Activated B cell treated with CpG ODN at 0.5 μM for 24 hours (primary cell): ENCODE data around the gene U2SURP. TPM values are rescaled to one million over a fixed set of nuclear protein-coding genes. Genes with fewer than 3 reads are reported as not detected.

Source experiments
- ATAC-seq: fragments of 200-7000 bp; cut with Tn5 transposase; one replicate; pipeline ENCODE4 v1.10.0; 2021; ENCODE audit warnings: low read depth, mild to moderate bottlenecking, moderate library complexity
- CTCF ChIA-PET: fragments of 350-600 bp; sonication (Branson Sonifier 250); formaldehyde crosslinking; loops from one replicate; lab custom pipeline; 2021; ENCODE audit warnings: antibody characterized with exemption; lab: Charles Lee
- POLR2A ChIA-PET: fragments of 350-600 bp; sonication (Branson Sonifier 250); formaldehyde crosslinking; loops from one replicate; lab custom pipeline; 2021; ENCODE audit warnings: antibody characterized with exemption; lab: Charles Lee
- DNase-seq: peaks from one replicate; pipeline ENCODE4 v3.0.0; 2022
- H3K27ac Mint-ChIP-seq: one replicate; pipeline ENCODE4 v1.8.0; 2020; ENCODE audit warnings: mixed read lengths
- H3K27me3 Mint-ChIP-seq: one replicate; pipeline ENCODE4 v1.8.0; 2021; ENCODE audit warnings: mixed read lengths
- H3K36me3 Mint-ChIP-seq: one replicate; pipeline ENCODE4 v1.8.0; 2021; ENCODE audit warnings: low read depth, mixed read lengths
- H3K4me1 Mint-ChIP-seq: one replicate; pipeline ENCODE4 v1.8.0; 2021; ENCODE audit warnings: mixed read lengths
- H3K4me3 Mint-ChIP-seq: one replicate; pipeline ENCODE4 v1.8.0; 2020; ENCODE audit warnings: mild to moderate bottlenecking, mixed read lengths
- H3K9me3 Mint-ChIP-seq: one replicate; pipeline ENCODE4 v1.8.0; 2020; ENCODE audit warnings: mixed read lengths
- intact Hi-C: fragments of 100-400 bp; cut with micrococcal nuclease; formaldehyde crosslinking; loops from one replicate; pipeline ENCODE4 v1.15.1; 2024
- total RNA-seq: library from RNA; stranded (reverse); gene quantifications from 2 replicates; pipeline ENCODE4 v1.2.3, GENCODE V29; 2022
- TF ChIP-seq, protein P1 (sequence below): fragments of 200-600 bp; IDR thresholded peaks from one replicate; pipeline ENCODE4 v1.8.0; 2022; ENCODE audit warnings: antibody characterized with exemption, mild to moderate bottlenecking

Gene U2SURP
- total RNA-seq, 1 donor from 2014 or later, result 131 TPM

DNA sequence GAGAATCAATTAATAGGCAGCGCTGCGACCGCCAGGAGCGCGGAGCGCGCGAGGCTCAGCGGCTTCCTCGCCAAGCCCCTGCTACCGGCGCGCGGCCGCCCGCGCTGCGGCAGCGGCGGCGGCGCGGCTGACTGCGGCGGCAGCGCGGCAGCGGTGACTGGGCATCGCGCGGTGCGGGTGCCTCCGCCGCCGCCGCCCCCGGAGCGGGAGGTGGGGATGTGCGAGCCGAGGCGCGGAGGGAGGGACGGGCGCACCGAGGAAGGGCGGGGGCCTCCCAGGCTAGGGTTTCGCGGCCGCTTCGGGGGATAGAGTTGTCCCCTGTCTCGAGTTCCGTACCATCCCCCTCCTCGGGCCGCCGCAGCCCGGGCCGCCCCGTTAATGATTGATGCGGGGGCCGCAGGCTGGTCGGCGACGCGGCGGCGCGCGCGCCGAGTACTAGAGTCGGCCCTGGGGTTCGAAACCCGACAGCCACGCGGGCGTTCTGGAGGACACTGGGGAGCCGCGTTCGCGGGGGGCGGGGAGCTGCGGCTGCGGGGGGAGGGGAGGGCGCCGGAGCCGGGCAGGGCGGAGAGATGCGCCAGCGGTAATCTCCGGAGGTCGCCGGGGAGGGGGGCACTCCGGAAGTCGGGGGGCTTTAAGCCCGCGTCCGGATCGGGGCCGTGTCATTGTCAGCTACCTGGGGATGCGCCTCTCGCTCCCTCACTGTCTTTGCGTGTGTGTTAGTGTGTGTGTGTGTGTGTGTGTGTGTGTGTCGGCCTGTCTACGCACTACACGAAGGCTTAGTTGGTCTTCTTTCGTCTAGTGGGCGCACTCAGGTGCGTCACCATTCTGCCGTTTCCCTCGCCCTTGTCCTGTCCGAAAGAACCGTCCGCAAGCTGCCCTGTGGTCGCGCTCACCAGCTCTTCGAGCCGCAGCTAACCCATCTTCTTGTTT, 37.6 kb upstream of the U2SURP start, which contains the start of gene PAQR9:
PAQR9 (minus strand) TSS at position 159 of the 933 bp plus-strand sequence. CDS start 338 bp downstream, outside the sequence.
- DNase-seq (no peak), ATAC-seq (peak; percentile 50)
- CTCF ChIA-PET, result no interaction called here
- Mint-ChIP-seq H3K27ac (no peak within 1 kb of the TSS), H3K9me3 (no peaks in the 10 kb centered on the region), H3K36me3 (no peaks in the 10 kb centered on the region), H3K4me3 (peak within 1 kb of the TSS; percentile 75), H3K4me1 (peaks cover 13% of the 10 kb centered on the region), H3K27me3 (peaks cover 42% of the 10 kb centered on the region)
- TF ChIP-seq, protein P1, sequence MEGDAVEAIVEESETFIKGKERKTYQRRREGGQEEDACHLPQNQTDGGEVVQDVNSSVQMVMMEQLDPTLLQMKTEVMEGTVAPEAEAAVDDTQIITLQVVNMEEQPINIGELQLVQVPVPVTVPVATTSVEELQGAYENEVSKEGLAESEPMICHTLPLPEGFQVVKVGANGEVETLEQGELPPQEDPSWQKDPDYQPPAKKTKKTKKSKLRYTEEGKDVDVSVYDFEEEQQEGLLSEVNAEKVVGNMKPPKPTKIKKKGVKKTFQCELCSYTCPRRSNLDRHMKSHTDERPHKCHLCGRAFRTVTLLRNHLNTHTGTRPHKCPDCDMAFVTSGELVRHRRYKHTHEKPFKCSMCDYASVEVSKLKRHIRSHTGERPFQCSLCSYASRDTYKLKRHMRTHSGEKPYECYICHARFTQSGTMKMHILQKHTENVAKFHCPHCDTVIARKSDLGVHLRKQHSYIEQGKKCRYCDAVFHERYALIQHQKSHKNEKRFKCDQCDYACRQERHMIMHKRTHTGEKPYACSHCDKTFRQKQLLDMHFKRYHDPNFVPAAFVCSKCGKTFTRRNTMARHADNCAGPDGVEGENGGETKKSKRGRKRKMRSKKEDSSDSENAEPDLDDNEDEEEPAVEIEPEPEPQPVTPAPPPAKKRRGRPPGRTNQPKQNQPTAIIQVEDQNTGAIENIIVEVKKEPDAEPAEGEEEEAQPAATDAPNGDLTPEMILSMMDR, result no peak
- POLR2A ChIA-PET, result interaction anchor here (0.6 kb wide), 1 partner anchor 358 kb away, joined by 3 read pairs; no protein-coding TSS in a partner anchor
- intact Hi-C loops, result no loop called here

DNA sequence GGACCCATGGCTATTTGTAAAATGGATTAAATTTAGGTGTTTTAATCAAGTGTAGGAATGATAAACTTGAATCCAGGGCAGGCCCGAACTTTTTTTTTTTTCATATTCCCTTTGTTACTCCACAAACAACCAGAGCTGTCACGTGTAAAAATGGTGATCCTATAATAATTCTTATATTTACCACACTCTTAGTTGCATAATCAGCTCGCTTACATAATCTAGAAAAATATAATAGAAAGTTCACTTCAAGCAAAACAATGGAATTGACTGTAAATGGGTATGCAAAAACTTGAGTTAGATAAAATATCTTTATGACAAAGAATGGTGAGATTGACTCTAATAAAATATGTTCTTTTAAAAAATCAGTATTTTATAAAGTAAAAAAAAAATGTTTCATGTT, 35.8 kb upstream of the U2SURP start:
- TF ChIP-seq, protein P1, result no peak
- Mint-ChIP-seq H3K9me3 (no peaks in the 10 kb centered on the region), H3K27me3 (peaks cover 37% of the 10 kb centered on the region), H3K27ac (no peak overlapping the region), H3K4me1 (peaks cover 13% of the 10 kb centered on the region), H3K4me3 (no peak overlapping the region), H3K36me3 (no peaks in the 10 kb centered on the region)
- DNase-seq (no peak), ATAC-seq (no peak)
- POLR2A ChIA-PET, result no interaction called here
- CTCF ChIA-PET, result no interaction called here
- intact Hi-C loops, result no loop called here

DNA sequence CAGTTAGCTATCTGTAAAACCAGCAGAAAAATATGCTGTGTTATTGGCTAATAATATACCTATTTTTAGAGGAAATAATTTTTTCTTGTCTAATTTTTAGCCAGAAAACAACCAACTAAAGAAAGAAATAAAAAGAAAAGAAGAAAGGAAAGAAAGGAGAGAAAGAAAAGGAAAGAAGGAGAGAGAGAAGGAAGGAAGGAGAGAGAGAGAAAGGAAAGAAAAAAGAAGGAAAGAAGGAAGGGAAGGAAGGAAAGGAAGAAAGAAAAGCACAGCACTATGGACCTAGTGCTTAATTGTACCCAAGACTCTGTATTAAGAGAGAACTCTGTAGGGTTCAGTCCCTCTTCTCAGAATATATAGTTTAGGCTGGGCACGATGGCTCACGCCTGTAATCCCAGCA, 34.6 kb upstream of the U2SURP start:
- DNase-seq (no peak), ATAC-seq (no peak)
- H3K4me1 Mint-ChIP-seq, result peaks cover 13% of the 10 kb centered on the region
- TF ChIP-seq, protein P1, result no peak
- no peak overlapping the region for H3K27ac Mint-ChIP-seq
- H3K27me3 Mint-ChIP-seq, result peaks cover 35% of the 10 kb centered on the region
- POLR2A ChIA-PET, result no interaction called here
- intact Hi-C loops, result no loop called here
- H3K9me3 Mint-ChIP-seq, result no peaks in the 10 kb centered on the region
- H3K36me3 Mint-ChIP-seq, result no peaks in the 10 kb centered on the region
- no peak overlapping the region for H3K4me3 Mint-ChIP-seq
- CTCF ChIA-PET, result no interaction called here

DNA sequence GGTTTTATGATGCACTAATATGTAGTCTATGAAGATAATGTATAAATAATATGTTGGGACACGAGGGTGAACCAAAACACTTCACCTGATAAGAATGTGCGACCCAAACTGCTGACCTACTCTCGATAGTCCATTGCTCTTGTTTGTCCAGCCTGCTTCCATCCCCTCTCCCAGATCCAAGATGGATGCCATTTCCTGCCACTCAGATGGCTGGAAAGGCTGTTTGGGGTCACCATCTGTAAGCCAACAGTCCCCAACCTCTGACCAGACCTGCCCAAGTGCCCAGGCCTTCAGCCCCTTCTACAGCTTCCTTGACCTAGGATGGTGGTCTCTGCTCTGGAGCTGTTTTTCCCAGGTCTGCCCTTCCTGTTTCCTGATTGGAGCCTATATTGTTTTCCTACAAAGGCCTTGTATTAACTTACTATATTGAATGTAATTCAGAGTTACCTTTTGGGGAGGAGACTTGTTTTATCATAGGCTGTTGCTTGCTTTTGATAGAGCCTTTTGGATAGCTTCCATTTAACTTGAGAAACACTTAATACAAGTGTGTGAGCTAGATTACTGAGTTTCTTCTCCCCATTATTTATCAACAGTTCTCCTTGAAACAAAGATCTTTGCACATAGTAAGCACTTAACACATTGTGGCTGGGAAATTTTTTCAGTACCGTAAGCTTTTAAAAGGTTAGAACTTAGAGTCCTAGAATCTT, 32.9 kb upstream of the U2SURP start:
- no peaks in the 10 kb centered on the region for H3K9me3 Mint-ChIP-seq
- intact Hi-C loops, result no loop called here
- H3K4me1 Mint-ChIP-seq, result peaks cover 3% of the 10 kb centered on the region
- CTCF ChIA-PET, result interaction anchor here (0.6 kb wide), 1 partner anchor 16 kb away, joined by 3 read pairs; no protein-coding TSS in a partner anchor
- H3K36me3 Mint-ChIP-seq, result no peaks in the 10 kb centered on the region
- peaks cover 31% of the 10 kb centered on the region for H3K27me3 Mint-ChIP-seq
- no peak for ATAC-seq
- TF ChIP-seq, protein P1, result no peak
- H3K27ac Mint-ChIP-seq, result no peak overlapping the region
- DNase-seq, result no peak
- POLR2A ChIA-PET, result no interaction called here
- H3K4me3 Mint-ChIP-seq, result no peak overlapping the region

DNA sequence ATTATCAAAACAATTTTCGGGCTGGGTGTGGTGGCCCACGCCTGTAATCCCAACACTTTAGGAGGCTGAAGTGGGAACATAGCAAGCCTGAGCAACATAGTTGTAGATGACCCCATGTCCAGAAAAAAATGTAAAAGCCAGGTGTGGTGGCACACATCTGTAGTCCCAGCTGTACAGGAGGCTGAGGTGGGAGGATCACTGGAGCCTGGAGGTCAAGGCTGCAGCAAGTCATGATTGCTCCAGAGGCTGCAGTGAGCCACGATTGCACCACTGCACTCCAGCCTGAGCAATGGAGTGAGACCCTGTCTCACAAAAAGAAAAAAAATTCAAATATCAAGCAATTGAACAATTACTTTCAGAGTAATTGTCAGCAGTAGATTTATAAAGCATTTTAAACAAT, 29.9 kb upstream of the U2SURP start:
- H3K9me3 Mint-ChIP-seq, result no peaks in the 10 kb centered on the region
- H3K27me3 Mint-ChIP-seq, result peaks cover 24% of the 10 kb centered on the region
- no peak for ATAC-seq
- no peaks in the 10 kb centered on the region for H3K4me1 Mint-ChIP-seq
- H3K27ac Mint-ChIP-seq, result no peak overlapping the region
- CTCF ChIA-PET, result no interaction called here
- DNase-seq, result no peak
- no peaks in the 10 kb centered on the region for H3K36me3 Mint-ChIP-seq
- intact Hi-C loops, result no loop called here
- TF ChIP-seq, protein P1, result no peak
- POLR2A ChIA-PET, result no interaction called here
- H3K4me3 Mint-ChIP-seq, result no peak overlapping the region
